GM23338 (cell line): ENCODE measurements around the gene ADGRB3.

ENCODE experiments used
- CREB1 ChIP-seq: fragments of 250-450 bp; sonication (Bioruptor Pico); IDR thresholded peaks from 2 replicates; pipeline ENCODE4 v1.5.0; 2020; ENCODE audit warnings: low read depth, mild to moderate bottlenecking, moderate library complexity
- CTCF ChIP-seq, 2 experiments: fragments of 200-600 bp in 1 of 2; sonication (generic) in 1 of 2; conservative IDR thresholded peaks; 2 replicates each; pipeline versions ENCODE4 v1.5.1 to v1.6.1; 2016 to 2017; ENCODE audit warnings: antibody characterized with exemption in 2 of 2, low read depth in 2 of 2, mild to moderate bottlenecking in 2 of 2, moderate library complexity in 1 of 2
- EZH2 ChIP-seq: fragments of 200-600 bp; sonication (generic); IDR thresholded peaks from one replicate; pipeline ENCODE4 v1.8.0; 2017; ENCODE audit warnings: antibody characterized with exemption, mild to moderate bottlenecking, low read depth; ENCODE audit not compliant: unreplicated experiment
- EZH2phosphoT487 ChIP-seq: fragments of 200-600 bp; sonication (generic); IDR thresholded peaks from one replicate; pipeline ENCODE4 v1.8.1; 2018; ENCODE audit warnings: antibody characterized with exemption; ENCODE audit not compliant: unreplicated experiment
- NANOG ChIP-seq: IDR thresholded peaks from 2 replicates; pipeline ENCODE4 v1.6.1; 2016; ENCODE audit warnings: antibody characterized with exemption, borderline replicate concordance
- POLR2AphosphoS5 ChIP-seq: IDR thresholded peaks from 2 replicates; pipeline ENCODE4 v1.6.1; 2016; ENCODE audit warnings: antibody characterized with exemption, low read depth
- REST ChIP-seq: IDR thresholded peaks from one replicate; pipeline ENCODE4 v1.6.1; 2018; ENCODE audit warnings: antibody characterized with exemption; ENCODE audit not compliant: unreplicated experiment
- ZNF114 ChIP-seq: fragments of 250-450 bp; sonication (Bioruptor Pico); IDR thresholded peaks from 2 replicates; pipeline ENCODE4 v1.5.0; 2020; ENCODE audit warnings: mild to moderate bottlenecking, moderate library complexity
- ZNF331 ChIP-seq: fragments of 250-450 bp; sonication (Bioruptor Pico); IDR thresholded peaks from 2 replicates; pipeline ENCODE4 v1.5.0; 2020; ENCODE audit warnings: low read depth, mild to moderate bottlenecking, moderate library complexity
- ZNF462 ChIP-seq: fragments of 250-450 bp; sonication (Bioruptor Pico); IDR thresholded peaks from 2 replicates; pipeline ENCODE4 v1.5.0; 2020; ENCODE audit warnings: mild to moderate bottlenecking, moderate library complexity

GRCh38 chr6:69096681-69097080, 461.6 kb downstream of the ADGRB3 start:
- no peak for TF ChIP-seq CTCF (conservative IDR thresholded peaks at IDR 0.05; ENCODE audit: low read depth in 2 of 2)
- no peak for TF ChIP-seq EZH2
- no peak for TF ChIP-seq POLR2AphosphoS5
- TF ChIP-seq REST, result no peak
- no peak for TF ChIP-seq EZH2phosphoT487
- TF ChIP-seq CREB1, result no peak
- no peak for TF ChIP-seq ZNF331 (CRISPR knock-in tag)
- TF ChIP-seq NANOG, result no peak
- no peak for TF ChIP-seq ZNF462
- no peak for TF ChIP-seq ZNF114 (CRISPR knock-in tag)
